ENCODE data around the gene BMP10.

BMP10 gene

GRCh38 chr2:68865108-68865507, 6.1 kb downstream of the BMP10 start:
- DNase-seq (ENCODE audit: extremely low read depth, low read depth): no peak
- no peak overlapping the region for H3K4me3 ChIP-seq (replicated peaks; ENCODE audit: low read depth, low read length)
- TF ChIP-seq CTCF (IDR thresholded peaks at IDR 0.05; ENCODE audit: low read depth, low read length, missing control alignments): no peak

GRCh38 chr2:68863996-68864395, 7.2 kb downstream of the BMP10 start:
- no peak for TF ChIP-seq CTCF (IDR thresholded peaks at IDR 0.05; ENCODE audit: low read depth, low read length, missing control alignments)
- no peak for DNase-seq (ENCODE audit: extremely low read depth, low read depth)
- no peak overlapping the region for H3K4me3 ChIP-seq (replicated peaks; ENCODE audit: low read depth, low read length)

GRCh38 chr2:68862889-68863288, 8.3 kb downstream of the BMP10 start:
- H3K4me3 ChIP-seq (replicated peaks; ENCODE audit: low read depth, low read length): no peak overlapping the region
- no peak for DNase-seq (ENCODE audit: extremely low read depth, low read depth)
- TF ChIP-seq CTCF (IDR thresholded peaks at IDR 0.05; ENCODE audit: low read depth, low read length, missing control alignments): no peak

- TF ChIP-seq CTCF (IDR thresholded peaks at IDR 0.05; ENCODE audit: low read depth, low read length, missing control alignments): no peak
- no peak overlapping the region for H3K4me3 ChIP-seq (replicated peaks; ENCODE audit: low read depth, low read length)
- DNase-seq (ENCODE audit: extremely low read depth, low read depth): no peak
Observed at GRCh38 chr2:68861330-68861729, 9.9 kb downstream of the BMP10 start.

GRCh38 chr2:68860111-68860510, 11.1 kb downstream of the BMP10 start:
- no peak for DNase-seq (ENCODE audit: extremely low read depth, low read depth)

GRCh38 chr2:68857855-68858456, 13.2 kb downstream of the BMP10 start:
- no peak overlapping the region for H3K4me3 ChIP-seq (replicated peaks; ENCODE audit: low read depth, low read length)
- TF ChIP-seq CTCF (IDR thresholded peaks at IDR 0.05; ENCODE audit: low read depth, low read length, missing control alignments): no peak
- DNase-seq (ENCODE audit: extremely low read depth, low read depth): no peak

More at GRCh38 chr2:68860111-68860510, 11.1 kb downstream of the BMP10 start:
- no peak for TF ChIP-seq CTCF (IDR thresholded peaks at IDR 0.05; ENCODE audit: low read depth, low read length, missing control alignments)
- no peak overlapping the region for H3K4me3 ChIP-seq (replicated peaks; ENCODE audit: low read depth, low read length)
